HG03139 (cell line): ENCODE results near the gene CMTM6.
"Not testable (repeated sequence)": the region's sequence is repeated elsewhere in the genome, so short reads cannot be mapped to it uniquely, and the experiment has no call there.

Source experiments
- ATAC-seq: cut with Tn5 transposase; IDR thresholded peaks from one replicate; pipeline ENCODE4 v1.9.1; 2021; ENCODE audit not compliant: unreplicated experiment

CMTM6 gene

GRCh38 chr3:32500231-32500630 lies 2.4 kb downstream of the CMTM6 start:
- ATAC-seq, result no peak

- ATAC-seq, result no peak
Observed at GRCh38 chr3:32499585-32499984, 3.1 kb downstream of the CMTM6 start.

GRCh38 chr3:32498992-32499391 lies 3.7 kb downstream of the CMTM6 start:
- no peak for ATAC-seq

- ATAC-seq, result no peak
Observed at GRCh38 chr3:32498252-32498651, 4.4 kb downstream of the CMTM6 start.

GRCh38 chr3:32495609-32496008 lies 7.0 kb downstream of the CMTM6 start:
- ATAC-seq, result no peak

GRCh38 chr3:32495085-32495484 lies 7.6 kb downstream of the CMTM6 start:
- no peak for ATAC-seq

- peak; percentile 65 for ATAC-seq
Observed at GRCh38 chr3:32493437-32494414, 8.9 kb downstream of the CMTM6 start.

GRCh38 chr3:32492684-32493436 lies 9.8 kb downstream of the CMTM6 start:
- no peak for ATAC-seq

GRCh38 chr3:32488474-32489008 lies 14.1 kb downstream of the CMTM6 start:
- ATAC-seq, result no peak

- no peak for ATAC-seq
Observed at GRCh38 chr3:32487781-32488473, 14.7 kb downstream of the CMTM6 start.

- ATAC-seq, result no peak
Observed at GRCh38 chr3:32484436-32484835, 18.2 kb downstream of the CMTM6 start.

GRCh38 chr3:32483772-32484171 lies 18.9 kb downstream of the CMTM6 start:
- ATAC-seq, result no peak

- no peak for ATAC-seq
Observed at GRCh38 chr3:32482693-32483092, 20.0 kb downstream of the CMTM6 start.

- ATAC-seq, result no peak
Observed at GRCh38 chr3:32481791-32482631, 20.6 kb downstream of the CMTM6 start.

GRCh38 chr3:32480604-32481003 lies 22.0 kb downstream of the CMTM6 start:
- no peak for ATAC-seq

GRCh38 chr3:32474201-32474600 lies 28.5 kb downstream of the CMTM6 start:
- no peak for ATAC-seq

- ATAC-seq, result not testable (repeated sequence)
Observed at GRCh38 chr3:32472151-32472550, 30.5 kb downstream of the CMTM6 start.

GRCh38 chr3:32471246-32471645 lies 31.4 kb downstream of the CMTM6 start:
- ATAC-seq, result no peak

GRCh38 chr3:32470362-32470761 lies 32.3 kb downstream of the CMTM6 start:
- no peak for ATAC-seq
